Measurements from ENCODE around the gene B4GALNT1. TPM values are rescaled to one million over a fixed set of nuclear protein-coding genes. Genes with fewer than 3 reads are reported as not detected.

Gene B4GALNT1
- total and polyA plus RNA-seq, 10 of the 15 experiments (the other 5 are each of a cell fraction or from before 2014, with no cell fraction given) = 0.01 to 0.38 (median 0.14) TPM; not detected in 3

DNA sequence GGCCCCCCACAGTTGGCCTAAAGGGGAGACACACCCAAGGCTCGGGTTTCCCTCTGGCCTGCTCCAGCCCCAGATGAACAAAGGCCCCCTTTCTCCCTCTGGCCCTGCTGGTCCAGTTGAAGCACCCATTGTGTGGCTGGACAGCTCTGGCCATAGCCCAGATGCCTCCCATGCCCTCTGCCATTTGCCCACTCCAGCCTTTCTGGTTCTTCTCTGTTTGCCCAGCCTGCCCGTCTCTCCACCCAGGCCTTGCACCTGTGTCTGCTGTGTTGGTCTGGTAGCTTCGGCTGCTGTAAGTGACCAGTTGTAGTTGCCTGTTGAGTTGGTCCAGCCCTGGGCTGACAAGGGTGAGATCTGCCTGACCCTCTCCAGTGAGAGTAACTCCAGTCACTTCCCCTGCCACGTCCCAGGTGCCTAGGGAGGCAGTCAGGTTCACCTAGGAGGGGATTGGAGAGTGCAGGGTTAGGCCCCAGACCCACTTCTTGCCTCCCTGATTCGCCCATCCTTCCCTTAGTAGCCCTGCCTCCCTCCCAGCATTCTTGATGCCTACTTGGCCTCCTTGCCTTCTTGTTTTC lies 3.0 kb downstream of the B4GALNT1 start:
- ChIA-PET POLR2A (no interaction called here), SMC1A (ENCODE audit: uncharacterized antibody, unreplicated experiment) (interaction anchor here (0.6 to 1.2 kb wide), 2 partner anchors 12 to 46 kb away, joined by 3 to 5 read pairs; no protein-coding TSS in a partner anchor)
- in situ Hi-C loops (cut with MboI) = no loop called here

More for the DNA sequence above, 3.0 kb downstream of the B4GALNT1 start:
- H3K4me1 ChIP-seq (ENCODE audit: control insufficient read depth, insufficient read depth, low read length) = no peaks in the 10 kb centered on the region
- peaks cover 23 to 25% of the 10 kb centered on the region in 2 experiments for H3K27me3 ChIP-seq (replicated peaks in 1 of 2; ENCODE audit: control insufficient read depth in 2 of 2, insufficient read depth in 2 of 2, low read length in 1 of 2)
- H2AFZ ChIP-seq (ENCODE audit: control insufficient read depth, low read depth, low read length) = no peak overlapping the region
- ATAC-seq = no peak
- TF ChIP-seq SMAD5 (IDR thresholded peaks at IDR 0.05; ENCODE audit: low read depth) (no peak), ZNF217 (IDR thresholded peaks at IDR 0.05) (no peak), DPF2 (IDR thresholded peaks at IDR 0.05) (no peak), EED (IDR thresholded peaks at IDR 0.05; ENCODE audit: low read depth) (no peak)
- TF ChIP-seq, protein P1, sequence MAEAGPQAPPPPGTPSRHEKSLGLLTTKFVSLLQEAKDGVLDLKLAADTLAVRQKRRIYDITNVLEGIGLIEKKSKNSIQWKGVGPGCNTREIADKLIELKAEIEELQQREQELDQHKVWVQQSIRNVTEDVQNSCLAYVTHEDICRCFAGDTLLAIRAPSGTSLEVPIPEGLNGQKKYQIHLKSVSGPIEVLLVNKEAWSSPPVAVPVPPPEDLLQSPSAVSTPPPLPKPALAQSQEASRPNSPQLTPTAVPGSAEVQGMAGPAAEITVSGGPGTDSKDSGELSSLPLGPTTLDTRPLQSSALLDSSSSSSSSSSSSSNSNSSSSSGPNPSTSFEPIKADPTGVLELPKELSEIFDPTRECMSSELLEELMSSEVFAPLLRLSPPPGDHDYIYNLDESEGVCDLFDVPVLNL (IDR thresholded peaks at IDR 0.05; ENCODE audit: low read depth, low read length) = no peak
- ChIA-PET RAD21 (ENCODE audit: unreplicated experiment) (no interaction called here), CTCF (interaction anchor here (0.9 to 4.2 kb wide), 5 partner anchors 15 to 178 kb away, joined by 3 to 17 read pairs (median 5); no protein-coding TSS in a partner anchor)
- no peak overlapping the region for H3K4me3 ChIP-seq
- no peak for DNase-seq (ENCODE audit: low read depth, low spot score)
- FAIRE-seq = no peak
- no peak overlapping the region for H3K4me2 ChIP-seq (ENCODE audit: control insufficient read depth, insufficient read depth)
- intact Hi-C loops (cut with micrococcal nuclease; ENCODE audit: unreplicated experiment) = no loop called here
- H4K20me1 ChIP-seq (ENCODE audit: control insufficient read depth, insufficient read depth) = no peaks in the 10 kb centered on the region
- no peaks in the 10 kb centered on the region for H3K79me2 ChIP-seq (ENCODE audit: control insufficient read depth, insufficient read depth, low read length)
- no peak overlapping the region for H3K9ac ChIP-seq (ENCODE audit: control insufficient read depth, insufficient read depth, low read length)
- H3K9me3 ChIP-seq (replicated peaks; ENCODE audit: control insufficient read depth, insufficient read depth, low read length) = no peaks in the 10 kb centered on the region
- no peaks in the 10 kb centered on the region for H3K36me3 ChIP-seq (ENCODE audit: control insufficient read depth in 2 of 2, insufficient read depth in 2 of 2, low read length in 1 of 2)
- no TSS peak for BruUV-seq (replicated peaks)
- WGBS (ENCODE audit: insufficient coverage, insufficient replicate concordance, low lambda C conversion rate, missing lambda C conversion rate) = 14% methylated on average over 5 of the region's 5 CpGs
- H3K27ac ChIP-seq (ENCODE audit: control insufficient read depth, insufficient read depth) = no peak overlapping the region
